AG09319 (cell line): Measurements from ENCODE around the gene NTRK1.

Experiments
- DNase-seq: peaks from one replicate; pipeline ENCODE4 v3.0.0-alpha.2; 2010; ENCODE audit warnings: low read depth; ENCODE audit errors: extremely low read depth
- TF ChIP-seq, protein P1 (sequence below): IDR thresholded peaks from 2 replicates; pipeline ENCODE4 v1.5.1; 2011; ENCODE audit warnings: low read depth, mild to moderate bottlenecking, inconsistent platforms, low read length, moderate library complexity

The NTRK1 gene

DNA sequence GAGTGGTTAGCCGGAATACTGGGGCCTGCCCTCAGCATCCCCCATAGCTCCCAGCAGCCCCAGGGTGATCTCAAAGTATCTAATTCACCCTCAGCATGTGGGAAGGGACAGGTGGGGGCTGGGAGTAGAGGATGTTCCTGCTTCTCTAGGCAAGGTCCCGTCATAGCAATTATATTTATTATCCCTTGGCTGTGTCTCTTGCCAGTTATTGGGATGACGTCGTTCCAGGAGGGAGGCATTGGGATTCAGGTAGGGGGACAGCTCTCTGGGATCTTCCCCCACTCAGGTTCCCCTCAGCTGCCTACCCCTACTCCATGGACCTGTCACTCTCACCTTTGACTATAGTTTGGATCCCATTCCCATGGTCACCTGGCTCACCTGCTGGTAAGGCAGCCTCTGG, 21.0 kb downstream of the NTRK1 start:
- DNase-seq = no peak
- TF ChIP-seq, protein P1, sequence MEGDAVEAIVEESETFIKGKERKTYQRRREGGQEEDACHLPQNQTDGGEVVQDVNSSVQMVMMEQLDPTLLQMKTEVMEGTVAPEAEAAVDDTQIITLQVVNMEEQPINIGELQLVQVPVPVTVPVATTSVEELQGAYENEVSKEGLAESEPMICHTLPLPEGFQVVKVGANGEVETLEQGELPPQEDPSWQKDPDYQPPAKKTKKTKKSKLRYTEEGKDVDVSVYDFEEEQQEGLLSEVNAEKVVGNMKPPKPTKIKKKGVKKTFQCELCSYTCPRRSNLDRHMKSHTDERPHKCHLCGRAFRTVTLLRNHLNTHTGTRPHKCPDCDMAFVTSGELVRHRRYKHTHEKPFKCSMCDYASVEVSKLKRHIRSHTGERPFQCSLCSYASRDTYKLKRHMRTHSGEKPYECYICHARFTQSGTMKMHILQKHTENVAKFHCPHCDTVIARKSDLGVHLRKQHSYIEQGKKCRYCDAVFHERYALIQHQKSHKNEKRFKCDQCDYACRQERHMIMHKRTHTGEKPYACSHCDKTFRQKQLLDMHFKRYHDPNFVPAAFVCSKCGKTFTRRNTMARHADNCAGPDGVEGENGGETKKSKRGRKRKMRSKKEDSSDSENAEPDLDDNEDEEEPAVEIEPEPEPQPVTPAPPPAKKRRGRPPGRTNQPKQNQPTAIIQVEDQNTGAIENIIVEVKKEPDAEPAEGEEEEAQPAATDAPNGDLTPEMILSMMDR = no peak

DNA sequence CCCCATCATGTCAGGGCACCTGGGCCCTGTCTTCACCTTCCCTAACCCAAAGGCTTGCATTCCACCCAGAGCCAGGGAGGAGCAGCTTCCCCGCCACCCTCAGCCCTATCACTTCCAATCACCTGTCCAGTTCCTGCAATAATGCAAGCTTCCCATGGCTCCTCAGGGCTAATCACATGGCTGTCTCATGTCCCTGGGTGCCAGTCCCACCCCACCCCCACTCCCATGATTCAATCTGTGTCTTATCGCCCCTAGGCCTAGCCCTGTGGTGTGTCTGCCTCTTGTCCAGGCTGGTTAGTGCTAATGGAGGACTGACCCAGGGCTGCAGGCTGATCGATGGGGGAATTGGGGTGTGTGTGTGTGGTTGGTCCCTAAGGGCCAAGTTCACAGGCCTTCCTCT, 21.9 kb downstream of the NTRK1 start:
- no peak for DNase-seq

DNA sequence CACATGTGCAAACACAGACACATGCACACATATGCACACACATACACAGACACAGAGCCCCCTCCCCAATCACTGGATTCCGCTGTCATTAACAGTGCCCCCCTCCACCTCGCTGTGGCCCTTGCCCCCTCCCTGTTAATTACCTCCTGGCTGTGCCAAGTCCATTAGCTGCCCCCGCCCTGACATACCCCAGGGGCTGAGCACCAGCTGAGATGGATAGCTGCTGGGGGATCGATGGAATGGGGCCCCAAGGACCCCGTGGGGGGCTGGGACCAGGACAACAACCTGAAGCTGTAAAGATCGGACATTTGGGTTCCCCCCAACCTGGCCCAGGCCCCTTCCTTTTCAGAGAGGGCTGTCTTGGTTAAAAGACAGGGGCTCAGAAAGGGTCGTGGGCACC, 23.3 kb downstream of the NTRK1 start:
- TF ChIP-seq, protein P1 = no peak
- DNase-seq = no peak

More for the DNA sequence above, 21.9 kb downstream of the NTRK1 start:
- TF ChIP-seq, protein P1 = no peak

DNA sequence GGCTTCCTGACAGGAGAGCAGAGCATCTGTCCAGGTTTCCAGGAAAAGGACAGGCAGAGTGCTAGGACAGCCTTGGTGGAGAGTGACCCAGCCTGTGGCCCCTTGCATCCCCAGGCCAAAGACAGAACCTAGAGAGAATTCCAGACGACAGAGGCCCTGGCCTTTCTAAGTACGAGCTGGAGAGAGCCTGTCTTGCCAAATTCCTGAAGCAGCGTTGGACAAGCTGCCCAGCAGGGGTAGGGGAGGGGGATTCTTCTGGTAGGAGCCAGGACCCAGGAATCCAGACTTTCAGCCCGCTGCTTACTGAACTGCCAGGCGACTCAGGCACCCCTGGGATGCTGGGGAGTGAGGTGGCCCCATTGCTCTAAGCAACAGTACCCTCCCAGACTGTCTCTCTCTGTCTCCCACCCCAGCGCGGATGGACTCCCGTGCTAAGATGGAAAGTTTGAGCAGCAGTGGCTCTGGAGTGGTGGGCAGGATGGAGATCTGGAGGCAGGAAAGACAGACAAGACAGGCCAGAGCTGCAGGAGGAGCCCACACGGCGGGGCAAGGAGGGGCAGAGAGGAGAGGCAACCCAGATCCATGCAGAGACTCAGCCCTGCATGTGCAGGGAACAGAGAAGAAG, 24.0 kb downstream of the NTRK1 start:
- DNase-seq = no peak
- TF ChIP-seq, protein P1 = no peak

DNA sequence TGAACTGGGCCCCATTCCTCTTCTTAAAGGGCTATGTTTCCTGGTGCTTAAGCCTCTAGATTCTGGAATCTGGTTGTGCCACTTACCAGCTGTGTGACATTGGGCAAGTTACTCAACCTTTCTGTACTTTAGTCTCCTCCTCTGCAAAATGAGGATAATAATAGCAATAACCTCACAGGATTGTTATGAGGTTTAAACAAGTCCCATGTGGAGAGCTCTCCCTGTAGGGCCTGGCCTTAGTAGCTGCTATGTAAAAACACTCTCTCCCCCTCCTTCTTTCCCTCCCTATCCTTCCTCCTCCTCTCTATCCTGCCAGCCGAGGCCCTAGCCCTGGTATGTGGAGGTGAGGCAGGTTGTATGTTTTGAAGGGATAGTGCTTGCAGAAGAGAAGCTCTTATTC, 24.6 kb downstream of the NTRK1 start:
- DNase-seq = no peak

DNA sequence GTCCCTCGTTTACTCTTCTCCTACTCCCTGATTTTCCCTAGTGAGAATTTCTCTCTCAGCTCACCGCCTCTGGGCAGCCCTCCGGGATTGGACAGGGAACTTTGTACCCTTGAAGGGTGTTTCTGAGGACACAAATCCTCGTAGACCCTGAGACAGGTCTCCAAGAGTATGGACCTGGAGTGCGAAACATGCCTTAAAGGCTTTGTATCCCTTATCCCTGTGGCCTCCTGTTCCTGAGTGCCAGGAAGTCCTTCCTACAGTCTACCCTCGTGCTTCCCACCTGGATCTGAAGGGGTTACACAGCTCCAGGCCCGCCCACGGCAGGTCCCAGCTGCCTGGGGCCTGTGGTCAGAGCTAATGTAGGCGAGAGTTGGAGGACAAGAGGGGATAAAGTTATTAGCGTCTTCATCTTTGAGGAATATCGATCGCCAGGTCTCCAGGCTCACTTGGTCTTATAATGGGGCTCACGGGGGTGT, 25.3 kb downstream of the NTRK1 start:
- DNase-seq = no peak
- TF ChIP-seq, protein P1 = no peak

More for the DNA sequence above, 24.6 kb downstream of the NTRK1 start:
- TF ChIP-seq, protein P1 = no peak

DNA sequence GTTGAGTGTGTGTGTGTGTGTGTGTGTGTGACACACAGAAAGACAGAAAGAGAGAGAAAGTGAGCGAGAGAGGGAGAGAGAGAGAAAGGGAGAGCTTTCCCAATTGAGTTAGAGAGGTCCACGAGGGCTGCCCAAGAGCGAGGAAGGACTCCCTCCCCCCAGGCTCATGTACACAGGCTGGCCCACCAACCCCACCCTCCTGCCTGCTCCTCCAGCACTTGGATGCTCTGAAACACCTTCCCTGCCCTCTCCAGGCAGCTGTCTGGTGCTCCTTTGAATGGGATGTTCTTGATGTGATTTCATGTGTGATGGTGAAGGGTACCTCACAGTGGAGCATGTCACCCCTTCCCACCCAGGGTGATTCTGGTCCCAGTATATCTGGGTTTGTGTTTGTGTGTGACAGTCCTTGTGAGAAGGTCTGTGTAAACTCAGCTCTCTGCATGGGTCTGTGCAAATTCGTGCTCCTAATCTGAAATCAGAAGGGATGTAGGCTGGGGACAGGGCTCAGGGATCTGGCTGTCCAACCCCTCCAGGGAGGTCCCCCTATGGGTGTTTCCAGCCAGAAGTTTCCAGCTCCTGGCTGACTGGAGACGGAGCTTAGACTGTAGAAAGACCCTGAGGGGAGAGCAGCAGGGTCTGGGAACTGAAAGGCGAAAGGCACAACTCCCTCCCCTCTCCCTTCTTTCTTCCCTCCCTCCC, 26.1 kb downstream of the NTRK1 start:
- DNase-seq = no peak
- TF ChIP-seq, protein P1 = no peak
